Right lobe of liver (tissue), 4 donors: ENCODE measurements around the gene CFAP100.

Experiments
- POLR2A ChIP-seq: fragments of 450-650 bp; IDR thresholded peaks from one replicate; pipeline ENCODE4 v1.6.1; 2017; ENCODE audit warnings: antibody characterized with exemption, mild to moderate bottlenecking
- TF ChIP-seq, protein P1 (sequence below), 4 donors: fragments of 200-600 bp in 3 of 4; fragments of 450-650 bp in 1 of 4; IDR thresholded peaks; one replicate each; pipeline versions ENCODE4 v1.5.1 to v1.8.0; 2016 to 2022; ENCODE audit warnings: antibody characterized with exemption in 4 of 4, mild to moderate bottlenecking in 2 of 4
- donor health status: DM: no; HTN: no; CAD: no.
- donor health status: DM: no; HTN: no; CAD: no.
- donor health status: DM: no; HTN: yes; CAD: no.

- TF ChIP-seq, protein P1, sequence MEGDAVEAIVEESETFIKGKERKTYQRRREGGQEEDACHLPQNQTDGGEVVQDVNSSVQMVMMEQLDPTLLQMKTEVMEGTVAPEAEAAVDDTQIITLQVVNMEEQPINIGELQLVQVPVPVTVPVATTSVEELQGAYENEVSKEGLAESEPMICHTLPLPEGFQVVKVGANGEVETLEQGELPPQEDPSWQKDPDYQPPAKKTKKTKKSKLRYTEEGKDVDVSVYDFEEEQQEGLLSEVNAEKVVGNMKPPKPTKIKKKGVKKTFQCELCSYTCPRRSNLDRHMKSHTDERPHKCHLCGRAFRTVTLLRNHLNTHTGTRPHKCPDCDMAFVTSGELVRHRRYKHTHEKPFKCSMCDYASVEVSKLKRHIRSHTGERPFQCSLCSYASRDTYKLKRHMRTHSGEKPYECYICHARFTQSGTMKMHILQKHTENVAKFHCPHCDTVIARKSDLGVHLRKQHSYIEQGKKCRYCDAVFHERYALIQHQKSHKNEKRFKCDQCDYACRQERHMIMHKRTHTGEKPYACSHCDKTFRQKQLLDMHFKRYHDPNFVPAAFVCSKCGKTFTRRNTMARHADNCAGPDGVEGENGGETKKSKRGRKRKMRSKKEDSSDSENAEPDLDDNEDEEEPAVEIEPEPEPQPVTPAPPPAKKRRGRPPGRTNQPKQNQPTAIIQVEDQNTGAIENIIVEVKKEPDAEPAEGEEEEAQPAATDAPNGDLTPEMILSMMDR (IDR thresholded peaks at IDR 0.05), result no peak
- TF ChIP-seq POLR2A, result no peak
Measured at GRCh38 chr3:126394179-126394976, at the start of gene CFAP100.
